GM08714 (cell line): ENCODE data around the gene LTB.
A peak's percentile ranks its signal among the peaks of the same experiment; 100 is the strongest.

Experiments used
- H3K4me3 ChIP-seq: fragments of 200-500 bp; sonication (Bioruptor generic); 2 replicates; pipeline ENCODE4 v1.5.1; 2014; ENCODE audit warnings: mild to moderate bottlenecking, low read length, inconsistent platforms
- ZNF274 ChIP-seq: IDR thresholded peaks from 2 replicates; pipeline ENCODE4 v1.6.1; 2012; ENCODE audit warnings: mild to moderate bottlenecking, low read depth, low read length

LTB gene

DNA sequence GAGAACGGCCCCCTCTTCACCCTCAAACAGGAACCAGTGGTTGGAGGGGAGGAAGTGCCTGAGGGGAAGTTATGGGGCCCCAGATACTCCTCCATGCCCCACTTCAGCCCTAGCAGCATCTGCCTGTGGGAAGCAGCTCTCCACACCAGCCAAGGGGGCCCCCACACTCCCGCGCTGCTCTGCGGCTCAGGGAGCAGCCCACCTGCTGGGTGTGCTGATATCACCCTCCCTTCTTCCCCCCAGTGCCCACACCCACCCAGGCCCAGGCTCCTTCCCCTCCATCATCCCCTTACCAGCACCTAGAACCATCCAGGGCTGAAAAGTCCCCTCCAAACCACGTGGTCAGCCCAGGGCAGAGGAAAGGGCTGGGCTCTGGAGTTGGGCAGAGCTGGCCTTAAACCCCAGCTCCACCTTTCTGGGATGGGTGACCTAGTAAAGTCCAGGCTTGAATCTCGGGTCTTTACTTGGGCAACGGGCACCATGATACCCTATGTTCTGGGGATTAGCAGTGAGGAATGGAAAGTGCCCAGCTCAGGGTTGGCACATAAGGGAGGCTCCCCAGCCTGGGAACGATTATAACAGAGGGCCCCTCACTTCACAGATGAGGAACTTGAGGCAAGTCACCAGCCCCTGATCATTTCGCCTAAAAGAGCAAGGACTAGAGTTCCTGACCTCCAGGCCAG is 4.5 kb upstream of the LTB start:
- TF ChIP-seq ZNF274: no peak
- peak overlapping the region; percentile 21; the same call in 1 of the 2 replicates for H3K4me3 ChIP-seq

- no peak for TF ChIP-seq ZNF274
- peak within 1 kb of the TSS; percentile 21; the same call in 1 of the 2 replicates for H3K4me3 ChIP-seq
Observed at GRCh38 chr6:31586008-31586407, 3.8 kb upstream of the LTB start, which contains the start of gene LST1. Gene LST1 (plus strand): TSS chr6:31586277. CDS start chr6:31587300, 1,023 bp downstream.

DNA sequence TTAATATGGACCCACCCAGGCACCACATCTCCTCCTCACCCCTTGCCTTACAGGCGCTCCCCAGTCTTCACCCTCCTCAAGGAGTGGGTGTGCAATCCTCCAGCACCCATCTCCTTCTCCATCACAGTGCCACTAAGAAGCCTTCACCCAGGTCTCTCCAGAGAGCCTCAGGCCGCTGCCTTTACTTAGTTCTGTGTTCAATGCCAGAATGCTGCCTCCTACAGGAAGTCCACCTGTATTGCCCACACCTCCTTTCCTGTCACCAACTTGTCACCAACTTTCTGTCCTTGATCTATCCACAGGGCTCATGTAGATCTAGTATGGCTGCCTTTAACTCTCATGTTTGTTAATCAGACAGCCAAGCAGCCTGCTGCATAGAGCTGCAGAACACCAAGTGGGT is 3.3 kb upstream of the LTB start:
- no peak for TF ChIP-seq ZNF274
- H3K4me3 ChIP-seq: no peak overlapping the region

- no peak for TF ChIP-seq ZNF274
- H3K4me3 ChIP-seq: peak overlapping the region; percentile 71
Observed at GRCh38 chr6:31581434-31582229, 592 bp downstream of the LTB start.

DNA sequence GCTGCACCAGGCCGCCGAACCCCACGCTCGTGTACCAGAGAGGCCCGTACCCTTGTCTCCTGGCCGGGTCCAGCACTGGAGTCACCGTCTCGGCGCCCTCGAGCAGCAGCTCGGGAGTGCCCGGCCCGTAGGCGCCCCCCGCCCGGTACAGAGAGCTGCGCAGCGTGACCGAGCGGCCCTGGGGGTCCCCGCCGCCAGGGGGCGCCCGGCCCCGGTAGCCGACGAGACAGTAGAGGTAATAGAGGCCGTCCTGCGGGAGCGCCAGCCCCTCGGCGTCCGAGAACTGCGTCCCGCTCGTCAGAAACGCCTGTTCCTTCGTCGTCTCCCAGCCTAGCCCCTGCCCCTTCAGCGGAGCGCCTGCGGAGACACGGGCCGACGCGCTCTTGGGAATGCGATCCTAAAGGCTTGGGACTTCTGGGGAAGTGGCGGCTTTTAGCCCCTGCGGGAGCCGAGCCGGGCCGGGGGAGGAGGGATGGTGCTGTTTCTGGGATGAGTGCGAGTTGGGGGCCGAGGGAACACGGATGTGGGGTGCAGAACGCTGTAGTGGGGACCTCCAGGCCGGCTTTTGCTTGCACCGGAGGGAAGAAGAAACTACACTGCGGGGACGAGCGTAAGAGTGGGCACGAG is 1.3 kb downstream of the LTB start:
- peak overlapping the region; percentile 71 for H3K4me3 ChIP-seq
- no peak for TF ChIP-seq ZNF274

DNA sequence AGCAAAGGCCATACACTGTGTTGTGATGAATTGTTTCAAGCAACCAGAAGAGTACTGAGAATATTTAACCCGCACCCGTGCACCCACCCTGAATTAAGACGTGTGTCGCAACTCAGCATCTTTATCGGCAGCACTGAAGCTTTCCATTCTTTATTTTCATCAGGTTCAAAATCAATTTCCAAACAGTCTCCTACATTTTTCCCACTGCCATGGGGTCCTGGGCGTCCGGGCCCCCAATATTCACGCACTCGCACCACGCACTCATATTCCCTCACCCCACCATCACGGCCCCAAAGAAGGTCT is 1.8 kb downstream of the LTB start:
- peak overlapping the region; percentile 71; the same call in 1 of the 2 replicates for H3K4me3 ChIP-seq
- TF ChIP-seq ZNF274: no peak

DNA sequence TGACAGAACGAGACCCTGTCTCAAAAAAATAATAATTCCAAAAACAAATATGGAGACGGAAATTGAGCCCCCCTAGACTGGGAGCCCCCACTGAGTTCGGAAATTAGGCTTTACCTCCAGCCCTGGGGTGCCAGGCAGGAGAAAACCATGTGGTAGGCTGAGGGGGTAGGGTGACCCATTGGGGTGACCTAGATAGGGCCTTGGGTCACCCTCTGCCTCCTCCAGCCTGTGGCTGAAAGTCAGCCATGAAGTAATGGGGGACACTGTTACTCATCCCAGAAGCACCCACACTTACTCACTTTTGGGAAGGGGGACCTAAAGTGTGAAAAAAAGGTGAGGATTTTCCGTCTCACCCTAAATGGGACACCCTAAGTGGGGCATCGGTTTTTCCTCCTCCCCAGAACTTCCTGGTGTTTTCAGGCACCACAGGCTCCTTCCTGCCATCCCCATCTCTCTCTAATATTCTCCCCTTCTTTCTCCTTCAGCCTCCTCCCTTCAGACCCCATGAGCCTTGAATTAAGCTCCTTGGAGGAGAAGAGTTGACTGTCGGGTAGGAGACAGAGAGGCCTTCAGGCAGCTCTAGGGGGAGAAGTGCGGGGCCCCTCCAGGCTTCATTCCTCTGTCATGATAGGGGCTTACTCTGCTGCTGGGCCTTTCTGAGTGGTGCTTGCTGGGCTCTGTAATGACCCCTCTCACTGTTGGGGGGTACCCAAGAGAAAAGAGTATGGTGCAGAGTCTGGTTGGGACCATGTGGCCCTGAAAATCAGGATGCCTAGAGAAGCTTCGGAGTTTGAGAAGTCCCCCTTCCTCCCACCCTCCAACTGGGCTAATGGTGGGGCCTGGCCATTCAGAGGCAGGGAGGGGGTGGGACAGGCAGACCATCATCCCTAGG is 2.4 kb downstream of the LTB start:
- no peak for TF ChIP-seq ZNF274
- H3K4me3 ChIP-seq: no peak overlapping the region; the same call in 1 of the 2 replicates

GRCh38 chr6:31579119-31579505 is 3.1 kb downstream of the LTB start:
- no peak overlapping the region for H3K4me3 ChIP-seq
- no peak for TF ChIP-seq ZNF274

GRCh38 chr6:31578184-31579118 is 3.8 kb downstream of the LTB start:
- H3K4me3 ChIP-seq: no peak overlapping the region; the same call in 1 of the 2 replicates
- no peak for TF ChIP-seq ZNF274

DNA sequence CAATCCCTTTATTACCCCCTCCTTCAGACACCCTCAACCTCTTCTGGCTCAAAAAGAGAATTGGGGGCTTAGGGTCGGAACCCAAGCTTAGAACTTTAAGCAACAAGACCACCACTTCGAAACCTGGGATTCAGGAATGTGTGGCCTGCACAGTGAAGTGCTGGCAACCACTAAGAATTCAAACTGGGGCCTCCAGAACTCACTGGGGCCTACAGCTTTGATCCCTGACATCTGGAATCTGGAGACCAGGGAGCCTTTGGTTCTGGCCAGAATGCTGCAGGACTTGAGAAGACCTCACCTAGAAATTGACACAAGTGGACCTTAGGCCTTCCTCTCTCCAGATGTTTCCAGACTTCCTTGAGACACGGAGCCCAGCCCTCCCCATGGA is 4.7 kb downstream of the LTB start:
- no peak for TF ChIP-seq ZNF274
- H3K4me3 ChIP-seq: peak overlapping the region; percentile 84; the same call in 1 of the 2 replicates

- no peak for TF ChIP-seq ZNF274
- peak overlapping the region; percentile 84 for H3K4me3 ChIP-seq
Observed at GRCh38 chr6:31576897-31577578, 5.2 kb downstream of the LTB start.

DNA sequence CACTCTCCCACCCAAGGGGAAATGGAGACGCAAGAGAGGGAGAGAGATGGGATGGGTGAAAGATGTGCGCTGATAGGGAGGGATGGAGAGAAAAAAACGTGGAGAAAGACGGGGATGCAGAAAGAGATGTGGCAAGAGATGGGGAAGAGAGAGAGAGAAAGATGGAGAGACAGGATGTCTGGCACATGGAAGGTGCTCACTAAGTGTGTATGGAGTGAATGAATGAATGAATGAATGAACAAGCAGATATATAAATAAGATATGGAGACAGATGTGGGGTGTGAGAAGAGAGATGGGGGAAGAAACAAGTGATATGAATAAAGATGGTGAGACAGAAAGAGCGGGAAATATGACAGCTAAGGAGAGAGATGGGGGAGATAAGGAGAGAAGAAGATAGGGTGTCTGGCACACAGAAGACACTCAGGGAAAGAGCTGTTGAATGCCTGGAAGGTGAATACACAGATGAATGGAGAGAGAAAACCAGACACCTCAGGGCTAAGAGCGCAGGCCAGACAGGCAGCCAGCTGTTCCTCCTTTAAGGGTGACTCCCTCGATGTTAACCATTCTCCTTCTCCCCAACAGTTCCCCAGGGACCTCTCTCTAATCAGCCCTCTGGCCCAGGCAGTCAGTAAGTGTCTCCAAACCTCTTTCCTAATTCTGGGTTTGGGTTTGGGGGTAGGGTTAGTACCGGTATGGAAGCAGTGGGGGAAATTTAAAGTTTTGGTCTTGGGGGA is 6.1 kb downstream of the LTB start:
- peak overlapping the region; percentile 84 for H3K4me3 ChIP-seq

More for the DNA sequence above, 6.1 kb downstream of the LTB start:
- TF ChIP-seq ZNF274: no peak
